KMS-11 (cell line): ENCODE results near the gene CD164.

ENCODE experiments used
- H2AFZ ChIP-seq: fragments of 200-600 bp; sonication (generic); 2 replicates; pipeline ENCODE4 v1.6.1; 2016; ENCODE audit warnings: antibody characterized with exemption, mixed run types, low read depth
- H3K27ac ChIP-seq: fragments of 200-600 bp; sonication (generic); 2 replicates; pipeline ENCODE4 v1.6.1; 2016; ENCODE audit warnings: mild to moderate bottlenecking, mixed run types
- H3K27me3 ChIP-seq: fragments of 200-600 bp; sonication (generic); 2 replicates; pipeline ENCODE4 v1.6.1; 2017; ENCODE audit warnings: mild to moderate bottlenecking, low read depth, mixed run types, moderate library complexity; ENCODE audit not compliant: insufficient read depth
- H3K36me3 ChIP-seq: fragments of 200-600 bp; sonication (generic); 2 replicates; pipeline ENCODE4 v1.6.1; 2017; ENCODE audit warnings: mild to moderate bottlenecking, mixed run types; ENCODE audit not compliant: insufficient read depth
- H3K4me1 ChIP-seq: fragments of 200-600 bp; sonication (generic); 2 replicates; pipeline ENCODE4 v1.6.1; 2016; ENCODE audit warnings: mild to moderate bottlenecking, low read depth, mixed run types; ENCODE audit not compliant: poor library complexity, severe bottlenecking
- H3K4me2 ChIP-seq: fragments of 200-600 bp; sonication (generic); 2 replicates; pipeline ENCODE4 v1.7.0; 2016; ENCODE audit warnings: mild to moderate bottlenecking, mixed run types
- H3K4me3 ChIP-seq: fragments of 200-600 bp; sonication (generic); IDR thresholded peaks from 2 replicates; pipeline ENCODE4 v1.6.1; 2017; ENCODE audit warnings: low read depth, low read length, mixed read lengths; ENCODE audit not compliant: insufficient read depth
- H3K79me2 ChIP-seq: fragments of 200-600 bp; sonication (generic); 2 replicates; pipeline ENCODE4 v1.6.1; 2016; ENCODE audit warnings: low read depth, mixed run types; ENCODE audit not compliant: insufficient read depth
- H3K9ac ChIP-seq: fragments of 200-600 bp; sonication (generic); 2 replicates; pipeline ENCODE4 v1.6.1; 2016; ENCODE audit warnings: mild to moderate bottlenecking, mixed run types
- H4K20me1 ChIP-seq: fragments of 200-600 bp; sonication (generic); 2 replicates; pipeline ENCODE4 v1.6.1; 2016; ENCODE audit warnings: mild to moderate bottlenecking, mixed run types; ENCODE audit not compliant: insufficient read depth
- CTCF ChIP-seq: fragments of 200-600 bp; sonication (generic); conservative IDR thresholded peaks from 2 replicates; pipeline ENCODE4 v1.6.1; 2017; ENCODE audit warnings: low read depth, mild to moderate bottlenecking, antibody characterized with exemption, low read length, moderate library complexity, mixed read lengths

The CD164 gene

GRCh38 chr6:109328629-109329028 lies 53.6 kb downstream of the CD164 start:
- no peaks in the 10 kb centered on the region for H4K20me1 ChIP-seq
- H3K36me3 ChIP-seq = no peaks in the 10 kb centered on the region
- H3K4me1 ChIP-seq = no peaks in the 10 kb centered on the region
- no peak overlapping the region for H3K27ac ChIP-seq
- H3K79me2 ChIP-seq = no peaks in the 10 kb centered on the region
- H3K9ac ChIP-seq = no peak overlapping the region
- H3K4me3 ChIP-seq = no peak overlapping the region
- no peak overlapping the region for H3K4me2 ChIP-seq
- no peaks in the 10 kb centered on the region for H3K27me3 ChIP-seq
- no peak for TF ChIP-seq CTCF
- no peak overlapping the region for H2AFZ ChIP-seq

GRCh38 chr6:109327959-109328358 lies 54.3 kb downstream of the CD164 start:
- TF ChIP-seq CTCF = no peak
- no peaks in the 10 kb centered on the region for H3K4me1 ChIP-seq
- no peaks in the 10 kb centered on the region for H3K27me3 ChIP-seq

DNA sequence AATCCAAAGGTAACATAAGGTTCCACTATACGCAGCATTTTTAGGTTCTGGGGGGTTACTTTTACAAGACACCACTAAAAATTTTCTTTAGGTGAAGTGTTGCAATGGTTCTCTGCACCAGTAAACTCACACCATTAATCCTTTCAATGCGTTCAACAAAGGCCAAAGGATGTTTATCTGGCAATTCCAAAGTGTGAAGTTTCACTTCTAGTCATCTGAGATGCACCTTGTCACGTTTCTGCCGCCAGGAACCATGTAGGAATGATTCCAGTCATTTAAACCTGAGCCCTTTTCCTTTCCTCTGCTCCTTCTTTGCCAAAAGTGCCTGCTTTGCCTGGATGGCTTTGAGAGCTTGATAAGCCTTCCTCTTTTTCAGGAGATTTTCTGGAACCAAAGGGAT lies 54.8 kb downstream of the CD164 start:
- Histone ChIP-seq H3K9ac (no peak overlapping the region), H2AFZ (no peak overlapping the region), H3K36me3 (no peaks in the 10 kb centered on the region), H3K27me3 (no peaks in the 10 kb centered on the region), H3K27ac (no peak overlapping the region), H3K79me2 (no peaks in the 10 kb centered on the region), H3K4me3 (no peak overlapping the region), H3K4me2 (no peak overlapping the region), H3K4me1 (no peaks in the 10 kb centered on the region), H4K20me1 (no peaks in the 10 kb centered on the region)
- no peak for TF ChIP-seq CTCF

More at GRCh38 chr6:109327959-109328358, 54.3 kb downstream of the CD164 start:
- Histone ChIP-seq H3K9ac (no peak overlapping the region), H2AFZ (no peak overlapping the region), H3K36me3 (no peaks in the 10 kb centered on the region), H3K79me2 (no peaks in the 10 kb centered on the region), H3K4me2 (no peak overlapping the region), H4K20me1 (no peaks in the 10 kb centered on the region), H3K27ac (no peak overlapping the region), H3K4me3 (no peak overlapping the region)

DNA sequence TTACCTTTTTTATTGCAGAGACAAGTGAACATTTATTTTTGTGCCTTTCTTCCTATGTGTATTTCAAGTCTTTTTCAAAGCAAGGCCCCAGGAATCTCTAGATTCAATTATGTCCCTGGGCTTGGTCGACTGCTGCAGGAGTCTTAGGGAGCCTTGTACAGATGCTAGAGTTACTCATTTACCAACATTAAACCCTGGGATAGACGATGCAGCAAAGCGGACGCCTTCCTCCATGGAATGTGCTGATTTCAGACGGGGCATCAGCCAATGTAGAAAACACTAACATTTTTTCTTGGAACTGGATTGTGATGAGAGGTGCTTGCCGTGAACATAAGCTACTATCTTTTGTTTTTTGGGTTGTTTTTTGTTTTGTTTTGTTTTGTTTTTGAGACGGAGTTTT lies 55.9 kb downstream of the CD164 start:
- Histone ChIP-seq H3K9ac (no peak overlapping the region), H3K4me3 (no peak overlapping the region), H4K20me1 (no peaks in the 10 kb centered on the region), H3K27me3 (no peaks in the 10 kb centered on the region), H3K4me2 (no peak overlapping the region), H3K79me2 (no peaks in the 10 kb centered on the region), H3K27ac (no peak overlapping the region), H2AFZ (no peak overlapping the region), H3K36me3 (no peaks in the 10 kb centered on the region), H3K4me1 (no peaks in the 10 kb centered on the region)
- TF ChIP-seq CTCF = no peak

DNA sequence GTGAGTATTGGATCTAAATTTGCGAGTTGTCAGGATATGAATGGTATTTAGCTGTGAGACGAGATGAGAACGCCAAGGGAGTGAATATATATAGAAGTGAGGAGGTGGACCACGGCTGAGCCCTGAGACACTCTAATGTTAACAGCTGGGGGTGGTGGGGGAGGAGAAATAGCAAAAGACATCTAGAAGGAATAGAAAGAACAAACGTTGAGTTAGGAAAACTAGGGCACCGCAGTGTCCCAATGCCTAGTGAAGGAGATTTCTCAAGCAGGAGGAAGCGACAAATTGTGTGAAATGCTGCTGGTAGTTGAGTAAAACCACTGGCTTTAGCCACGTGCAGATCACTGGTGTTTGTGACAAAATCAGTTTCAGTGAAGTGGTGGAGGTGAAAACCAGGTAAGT lies 56.9 kb downstream of the CD164 start:
- Histone ChIP-seq H3K4me1 (no peaks in the 10 kb centered on the region), H2AFZ (no peak overlapping the region), H3K27me3 (no peaks in the 10 kb centered on the region), H3K4me2 (no peak overlapping the region), H3K36me3 (no peaks in the 10 kb centered on the region), H4K20me1 (no peaks in the 10 kb centered on the region), H3K79me2 (no peaks in the 10 kb centered on the region), H3K4me3 (no peak overlapping the region), H3K9ac (no peak overlapping the region), H3K27ac (no peak overlapping the region)
- TF ChIP-seq CTCF = no peak
